ENCODE results near the gene ZNF232. TPM values are rescaled to one million over a fixed set of nuclear protein-coding genes. Genes with fewer than 3 reads are reported as not detected.
"Not testable (repeated sequence)": the region's sequence is repeated elsewhere in the genome, so short reads cannot be mapped to it uniquely, and the experiment has no call there.

Gene ZNF232
- total and polyA plus RNA-seq, 5 donors from 2014 or later = 4.6 to 12.3 (median 8.0) TPM

GRCh38 chr17:5128387-5128786, 16.7 kb upstream of the ZNF232 start:
- not testable (repeated sequence) for H3K4me1 ChIP-seq (ENCODE audit: control insufficient read depth, insufficient read depth, low read length, poor library complexity, severe bottlenecking); H3K36me3 Mint-ChIP-seq

GRCh38 chr17:5127910-5128309, 16.2 kb upstream of the ZNF232 start:
- Mint-ChIP-seq H3K4me1 (no peaks in the 10 kb centered on the region), H3K27me3 (peaks cover 20% of the 10 kb centered on the region), H3K4me3 (no peak overlapping the region), H3K9me3 (no peaks in the 10 kb centered on the region), H3K36me3 (no peaks in the 10 kb centered on the region), H3K27ac (no peak overlapping the region)
- Histone ChIP-seq H3K27ac (ENCODE audit: insufficient read depth, low read length, poor library complexity, severe bottlenecking) (no peak overlapping the region), H3K4me1 (ENCODE audit: control insufficient read depth, insufficient read depth, low read length, poor library complexity, severe bottlenecking) (no peaks in the 10 kb centered on the region), H3K27me3 (ENCODE audit: control insufficient read depth, insufficient read depth, low read length) (no peaks in the 10 kb centered on the region), H3K4me3 (ENCODE audit: low read depth, low read length) (no peak overlapping the region), H3K9me3 (ENCODE audit: control insufficient read depth in 2 of 2, low read length in 2 of 2) (no peaks in the 10 kb centered on the region), H3K36me3 (ENCODE audit: control insufficient read depth, insufficient read depth, low read length) (no peaks in the 10 kb centered on the region)
- no peak for DNase-seq
- no peak for ATAC-seq (ENCODE audit: low read depth in 2 of 2)

More at GRCh38 chr17:5128387-5128786, 16.7 kb upstream of the ZNF232 start:
- H3K36me3 ChIP-seq (ENCODE audit: control insufficient read depth, insufficient read depth, low read length); H3K4me3 ChIP-seq (ENCODE audit: low read depth, low read length); ATAC-seq (ENCODE audit: low read depth in 2 of 2); H3K9me3 ChIP-seq (ENCODE audit: control insufficient read depth in 2 of 2, low read length in 2 of 2); H3K4me1 Mint-ChIP-seq; DNase-seq; H3K27ac ChIP-seq (ENCODE audit: insufficient read depth, low read length, poor library complexity, severe bottlenecking); H3K4me3 Mint-ChIP-seq; H3K9me3 Mint-ChIP-seq; H3K27ac Mint-ChIP-seq; H3K27me3 ChIP-seq (ENCODE audit: control insufficient read depth, insufficient read depth, low read length): not testable (repeated sequence)
- peaks cover 20% of the 10 kb centered on the region for H3K27me3 Mint-ChIP-seq

- Mint-ChIP-seq H3K36me3 (no peaks in the 10 kb centered on the region), H3K27me3 (peaks cover 19% of the 10 kb centered on the region), H3K9me3 (peaks cover 0 to 1% (median 0%) of the 10 kb centered on the region in 7 donors), H3K4me1 (peaks cover 0 to 3% (median 0%) of the 10 kb centered on the region in 4 donors), H3K27ac (no peak overlapping the region), H3K4me3 (no peak overlapping the region)
- Histone ChIP-seq H3K4me3 (ENCODE audit: low read depth, low read length) (no peak overlapping the region), H3K27me3 (ENCODE audit: control insufficient read depth, insufficient read depth, low read length) (peaks cover 2% of the 10 kb centered on the region), H3K9me3 (ENCODE audit: control insufficient read depth in 2 of 2, low read length in 2 of 2) (no peaks in the 10 kb centered on the region), H3K36me3 (ENCODE audit: control insufficient read depth, insufficient read depth, low read length) (no peaks in the 10 kb centered on the region), H3K4me1 (ENCODE audit: control insufficient read depth, insufficient read depth, low read length, poor library complexity, severe bottlenecking) (peaks cover 5% of the 10 kb centered on the region), H3K27ac (ENCODE audit: insufficient read depth, low read length, poor library complexity, severe bottlenecking) (no peak overlapping the region)
- ATAC-seq (ENCODE audit: low read depth in 2 of 2) = no peak
- DNase-seq = no peak
Observed at GRCh38 chr17:5126719-5127488, 15.2 kb upstream of the ZNF232 start.

GRCh38 chr17:5124896-5125295, 13.2 kb upstream of the ZNF232 start:
- H3K36me3 Mint-ChIP-seq; H3K4me3 Mint-ChIP-seq; H3K4me1 ChIP-seq (ENCODE audit: control insufficient read depth, insufficient read depth, low read length, poor library complexity, severe bottlenecking); DNase-seq; H3K9me3 ChIP-seq (ENCODE audit: control insufficient read depth in 2 of 2, low read length in 2 of 2); H3K27ac Mint-ChIP-seq; H3K27ac ChIP-seq (ENCODE audit: insufficient read depth, low read length, poor library complexity, severe bottlenecking); H3K4me3 ChIP-seq (ENCODE audit: low read depth, low read length); H3K27me3 ChIP-seq (ENCODE audit: control insufficient read depth, insufficient read depth, low read length); ATAC-seq (ENCODE audit: low read depth in 2 of 2); H3K9me3 Mint-ChIP-seq; H3K36me3 ChIP-seq (ENCODE audit: control insufficient read depth, insufficient read depth, low read length); H3K4me1 Mint-ChIP-seq: not testable (repeated sequence)
- H3K27me3 Mint-ChIP-seq = peaks cover 30% of the 10 kb centered on the region

- H3K27me3 Mint-ChIP-seq = peaks cover 31% of the 10 kb centered on the region
- not testable (repeated sequence) for ATAC-seq (ENCODE audit: low read depth in 2 of 2); H3K27ac ChIP-seq (ENCODE audit: insufficient read depth, low read length, poor library complexity, severe bottlenecking); H3K9me3 Mint-ChIP-seq; H3K4me1 ChIP-seq (ENCODE audit: control insufficient read depth, insufficient read depth, low read length, poor library complexity, severe bottlenecking); H3K36me3 Mint-ChIP-seq; H3K4me1 Mint-ChIP-seq; H3K4me3 Mint-ChIP-seq; H3K4me3 ChIP-seq (ENCODE audit: low read depth, low read length); DNase-seq; H3K27me3 ChIP-seq (ENCODE audit: control insufficient read depth, insufficient read depth, low read length); H3K9me3 ChIP-seq (ENCODE audit: control insufficient read depth in 2 of 2, low read length in 2 of 2); H3K27ac Mint-ChIP-seq; H3K36me3 ChIP-seq (ENCODE audit: control insufficient read depth, insufficient read depth, low read length)
Observed at GRCh38 chr17:5124125-5124760, 12.6 kb upstream of the ZNF232 start.

- peaks cover 0 to 2% (median 0%) of the 10 kb centered on the region in 7 donors for H3K9me3 Mint-ChIP-seq
- peaks cover 0 to 9% (median 0%) of the 10 kb centered on the region in 4 donors for H3K4me1 Mint-ChIP-seq
- no peaks in the 10 kb centered on the region for H3K9me3 ChIP-seq (ENCODE audit: control insufficient read depth in 2 of 2, low read length in 2 of 2)
- H3K27me3 Mint-ChIP-seq = peaks cover 37% of the 10 kb centered on the region
- no peak overlapping the region for H3K4me3 Mint-ChIP-seq
- H3K4me1 ChIP-seq (ENCODE audit: control insufficient read depth, insufficient read depth, low read length, poor library complexity, severe bottlenecking) = peaks cover 5% of the 10 kb centered on the region
- H3K4me3 ChIP-seq (ENCODE audit: low read depth, low read length) = no peak overlapping the region
- peaks cover 5% of the 10 kb centered on the region for H3K27me3 ChIP-seq (ENCODE audit: control insufficient read depth, insufficient read depth, low read length)
- H3K27ac Mint-ChIP-seq = no peak overlapping the region
- DNase-seq (no peak), ATAC-seq (ENCODE audit: low read depth in 2 of 2) (no peak)
- H3K27ac ChIP-seq (ENCODE audit: insufficient read depth, low read length, poor library complexity, severe bottlenecking) = no peak overlapping the region
- no peaks in the 10 kb centered on the region for H3K36me3 ChIP-seq (ENCODE audit: control insufficient read depth, insufficient read depth, low read length)
- H3K36me3 Mint-ChIP-seq = no peaks in the 10 kb centered on the region
Observed at GRCh38 chr17:5123343-5124124, 11.9 kb upstream of the ZNF232 start.

- Mint-ChIP-seq H3K9me3 (peaks cover 0 to 2% (median 0%) of the 10 kb centered on the region in 7 donors), H3K4me1 (peaks cover 0 to 9% (median 0%) of the 10 kb centered on the region in 4 donors), H3K36me3 (no peaks in the 10 kb centered on the region), H3K4me3 (no peak overlapping the region), H3K27ac (no peak overlapping the region), H3K27me3 (peaks cover 37% of the 10 kb centered on the region)
- Histone ChIP-seq H3K9me3 (ENCODE audit: control insufficient read depth in 2 of 2, low read length in 2 of 2) (no peaks in the 10 kb centered on the region), H3K4me3 (ENCODE audit: low read depth, low read length) (no peak overlapping the region), H3K36me3 (ENCODE audit: control insufficient read depth, insufficient read depth, low read length) (no peaks in the 10 kb centered on the region), H3K4me1 (ENCODE audit: control insufficient read depth, insufficient read depth, low read length, poor library complexity, severe bottlenecking) (peaks cover 5% of the 10 kb centered on the region), H3K27me3 (ENCODE audit: control insufficient read depth, insufficient read depth, low read length) (peaks cover 5% of the 10 kb centered on the region), H3K27ac (ENCODE audit: insufficient read depth, low read length, poor library complexity, severe bottlenecking) (no peak overlapping the region)
- ATAC-seq (ENCODE audit: low read depth in 2 of 2) (no peak), DNase-seq (no peak)
Observed at GRCh38 chr17:5122586-5123342, 11.1 kb upstream of the ZNF232 start.
